ENCODE results near the gene CGREF1. TPM values are rescaled to one million over a fixed set of nuclear protein-coding genes. Genes with fewer than 3 reads are reported as not detected.

The CGREF1 gene
- total RNA-seq, 1 donor from 2014 or later = 0.31 TPM

GRCh38 chr2:27137322-27137935 is 18.5 kb upstream of the CGREF1 start:
- ATAC-seq (ENCODE audit: low read depth) = no peak
- intact Hi-C loops (cut with micrococcal nuclease) = no loop called here

GRCh38 chr2:27136751-27137150 is 17.8 kb upstream of the CGREF1 start:
- no peak overlapping the region for H3K4me3 Mint-ChIP-seq
- no peaks in the 10 kb centered on the region for H3K9me3 Mint-ChIP-seq
- ChIA-PET CTCF (no interaction called here), POLR2A (no interaction called here)
- no peak for TF ChIP-seq CTCF (IDR thresholded peaks at IDR 0.05)
- ATAC-seq (ENCODE audit: low read depth) = no peak
- no peak for DNase-seq
- H3K4me1 Mint-ChIP-seq = peaks cover 20% of the 10 kb centered on the region
- no peaks in the 10 kb centered on the region for H3K27me3 Mint-ChIP-seq
- H3K36me3 Mint-ChIP-seq (ENCODE audit: low read depth) = peaks cover 13% of the 10 kb centered on the region
- no peak overlapping the region for H3K27ac Mint-ChIP-seq
- intact Hi-C loops (cut with micrococcal nuclease) = no loop called here

More at GRCh38 chr2:27137322-27137935, 18.5 kb upstream of the CGREF1 start:
- Mint-ChIP-seq H3K4me3 (no peak overlapping the region), H3K36me3 (ENCODE audit: low read depth) (peaks cover 9% of the 10 kb centered on the region), H3K9me3 (no peaks in the 10 kb centered on the region), H3K4me1 (peaks cover 20% of the 10 kb centered on the region), H3K27me3 (peaks cover 2% of the 10 kb centered on the region), H3K27ac (no peak overlapping the region)
- DNase-seq = no peak
- POLR2A ChIA-PET = no interaction called here
- no peak for TF ChIP-seq CTCF (IDR thresholded peaks at IDR 0.05)
- CTCF ChIA-PET = no interaction called here

- Mint-ChIP-seq H3K27me3 (no peaks in the 10 kb centered on the region), H3K9me3 (no peaks in the 10 kb centered on the region), H3K4me3 (peak overlapping the region; percentile 71), H3K27ac (peak overlapping the region; percentile 90), H3K4me1 (peaks cover 20% of the 10 kb centered on the region), H3K36me3 (ENCODE audit: low read depth) (peaks cover 25% of the 10 kb centered on the region)
- no peak for TF ChIP-seq CTCF (IDR thresholded peaks at IDR 0.05)
- ATAC-seq (ENCODE audit: low read depth) (no peak), DNase-seq (no peak)
- ChIA-PET CTCF (interaction anchor here (2.8 kb wide), 1 partner anchor 12 kb away, joined by 10 read pairs; the partner anchor contains the start of gene ABHD1), POLR2A (interaction anchor here (0.6 to 3.0 kb wide), 5 partner anchors 11 to 293 kb away, joined by 3 to 32 read pairs (median 5); partner anchors contain the start of genes ABHD1, AGBL5 and NRBP1)
- intact Hi-C loops (cut with micrococcal nuclease) = loop anchor here (2.0 kb wide), 1 partner anchor 17 kb away; the partner anchor contains the start of gene CGREF1
Observed at GRCh38 chr2:27135478-27135955, 16.6 kb upstream of the CGREF1 start.

- no peaks in the 10 kb centered on the region for H3K9me3 Mint-ChIP-seq
- peaks cover 20% of the 10 kb centered on the region for H3K4me1 Mint-ChIP-seq
- no peak for ATAC-seq (ENCODE audit: low read depth)
- ChIA-PET CTCF (interaction anchor here (1.0 to 2.8 kb wide), 4 partner anchors 11 to 173 kb away, joined by 3 to 10 read pairs (median 8); partner anchors contain the start of gene ABHD1), POLR2A (interaction anchor here (0.6 to 3.0 kb wide), 12 partner anchors 11 to 294 kb away, joined by 3 to 32 read pairs (median 6); partner anchors contain the start of genes ABHD1, AGBL5, ATRAID and KHK)
- H3K36me3 Mint-ChIP-seq (ENCODE audit: low read depth) = peaks cover 29% of the 10 kb centered on the region
- no peak for TF ChIP-seq CTCF (IDR thresholded peaks at IDR 0.05)
- peak overlapping the region; percentile 90 for H3K27ac Mint-ChIP-seq
- intact Hi-C loops (cut with micrococcal nuclease) = loop anchor here (1.0 to 2.0 kb wide), 9 partner anchors 12 to 103 kb away; partner anchors contain the start of genes ABHD1, AGBL5, ATRAID and CAD
- H3K4me3 Mint-ChIP-seq = peak overlapping the region; percentile 95
- no peaks in the 10 kb centered on the region for H3K27me3 Mint-ChIP-seq
- DNase-seq = no peak
Observed at GRCh38 chr2:27134781-27135477, 16.0 kb upstream of the CGREF1 start.
